Hepatocyte (in vitro differentiated cells): ENCODE measurements around the gene OR51B5. TPM values are rescaled to one million over a fixed set of nuclear protein-coding genes. Genes with fewer than 3 reads are reported as not detected.

Experiments used
- DNase-seq: peaks from one replicate; pipeline ENCODE4 v3.0.0-alpha.2; 2016; ENCODE audit warnings: low spot score
- H2AFZ ChIP-seq: fragments of 200-600 bp; sonication (generic); 2 replicates; pipeline ENCODE4 v1.6.0; 2016; ENCODE audit warnings: antibody characterized with exemption, mild to moderate bottlenecking
- H3K27ac ChIP-seq: fragments of 200-600 bp; sonication (generic); 2 replicates; pipeline ENCODE4 v1.5.1; 2016; ENCODE audit warnings: mild to moderate bottlenecking
- H3K27me3 ChIP-seq: fragments of 200-600 bp; sonication (generic); 2 replicates; pipeline ENCODE4 v1.6.1; 2016
- H3K36me3 ChIP-seq: fragments of 200-600 bp; sonication (generic); replicated peaks from 2 replicates; pipeline ENCODE4 v1.5.1; 2016; ENCODE audit warnings: low read depth; ENCODE audit not compliant: insufficient read depth
- H3K4me1 ChIP-seq: fragments of 200-600 bp; sonication (generic); 2 replicates; pipeline ENCODE4 v1.5.1; 2016; ENCODE audit warnings: mild to moderate bottlenecking, moderate library complexity; ENCODE audit not compliant: insufficient read depth
- H3K4me2 ChIP-seq: fragments of 200-600 bp; sonication (generic); 2 replicates; pipeline ENCODE4 v1.6.0; 2016
- H3K4me3 ChIP-seq: fragments of 200-600 bp; sonication (generic); 2 replicates; pipeline ENCODE4 v1.5.1; 2016; ENCODE audit warnings: mild to moderate bottlenecking
- H3K79me2 ChIP-seq: fragments of 200-600 bp; sonication (generic); 2 replicates; pipeline ENCODE4 v1.6.0; 2017; ENCODE audit warnings: mild to moderate bottlenecking
- H3K9me2 ChIP-seq: fragments of 200-600 bp; sonication (generic); replicated peaks from 2 replicates; pipeline ENCODE4 v1.6.0; 2017; ENCODE audit warnings: mild to moderate bottlenecking; ENCODE audit not compliant: insufficient read depth
- H3K9me3 ChIP-seq: fragments of 200-600 bp; sonication (generic); 2 replicates; pipeline ENCODE4 v1.5.1; 2016; ENCODE audit warnings: low read depth, mild to moderate bottlenecking
- H4K20me1 ChIP-seq: fragments of 200-600 bp; sonication (generic); 2 replicates; pipeline ENCODE4 v1.6.0; 2016; ENCODE audit warnings: mild to moderate bottlenecking; ENCODE audit not compliant: insufficient read depth, poor library complexity, severe bottlenecking
- EZH2 ChIP-seq: fragments of 200-600 bp; sonication (generic); IDR thresholded peaks from 2 replicates; pipeline ENCODE4 v1.6.1; 2016; ENCODE audit warnings: antibody characterized with exemption, mild to moderate bottlenecking, borderline replicate concordance
- EZH2phosphoT487 ChIP-seq: fragments of 200-600 bp; sonication (generic); IDR thresholded peaks from one replicate; pipeline ENCODE4 v1.6.1; 2018; ENCODE audit warnings: antibody characterized with exemption, mild to moderate bottlenecking, low read depth, moderate library complexity; ENCODE audit not compliant: unreplicated experiment, severe bottlenecking
- WGBS: methylation state at CpG from one replicate; pipeline ENCODE4 v1.1.6; 2016; ENCODE audit warnings: low lambda C conversion rate; ENCODE audit errors: missing lambda C conversion rate; 5-methylcytosine and 5-hydroxymethylcytosine counted together
- polyA plus RNA-seq: library from polyadenylated mRNA; unstranded; fragments of >200 nt; fragmentation: Nextera tagmentation; extraction: Ambion mirVana; gene quantifications from 2 replicates; pipeline ENCODE4 v1.2.1, GENCODE V29; 2016
- total RNA-seq: library from RNA; depleted of rRNA; stranded (reverse); fragments of >200 nt; gene quantifications from 2 replicates; pipeline ENCODE4 v1.2.3, GENCODE V29; 2014
- TF ChIP-seq, protein P1 (sequence below): fragments of 200-600 bp; sonication (generic); IDR thresholded peaks from 2 replicates; pipeline ENCODE4 v1.5.1; 2016; ENCODE audit warnings: antibody characterized with exemption, mild to moderate bottlenecking; ENCODE audit not compliant: poor library complexity

The OR51B5 gene
- total and polyA plus RNA-seq, 2 experiments from 2014 or later: 0.20 TPM; not detected in 1

GRCh38 chr11:5383576-5383975 lies 40.3 kb upstream of the OR51B5 start, which contains the start of gene OR51M1:
Gene OR51M1 (plus strand): TSS chr11:5383812. CDS start chr11:5389399, 5,587 bp downstream.
- Histone ChIP-seq H3K9me2 (no peaks in the 10 kb centered on the region), H4K20me1 (no peaks in the 10 kb centered on the region), H3K36me3 (no peaks in the 10 kb centered on the region), H3K27ac (no peak within 1 kb of the TSS), H3K9me3 (no peaks in the 10 kb centered on the region), H3K4me3 (no peak within 1 kb of the TSS), H3K79me2 (no peaks in the 10 kb centered on the region), H3K27me3 (no peaks in the 10 kb centered on the region), H2AFZ (no peak within 1 kb of the TSS), H3K4me1 (no peaks in the 10 kb centered on the region), H3K4me2 (no peak within 1 kb of the TSS)
- WGBS: 71% methylated on average over 1 of the region's 1 CpG
- no peak for DNase-seq
- TF ChIP-seq EZH2phosphoT487: no peak
- TF ChIP-seq, protein P1, sequence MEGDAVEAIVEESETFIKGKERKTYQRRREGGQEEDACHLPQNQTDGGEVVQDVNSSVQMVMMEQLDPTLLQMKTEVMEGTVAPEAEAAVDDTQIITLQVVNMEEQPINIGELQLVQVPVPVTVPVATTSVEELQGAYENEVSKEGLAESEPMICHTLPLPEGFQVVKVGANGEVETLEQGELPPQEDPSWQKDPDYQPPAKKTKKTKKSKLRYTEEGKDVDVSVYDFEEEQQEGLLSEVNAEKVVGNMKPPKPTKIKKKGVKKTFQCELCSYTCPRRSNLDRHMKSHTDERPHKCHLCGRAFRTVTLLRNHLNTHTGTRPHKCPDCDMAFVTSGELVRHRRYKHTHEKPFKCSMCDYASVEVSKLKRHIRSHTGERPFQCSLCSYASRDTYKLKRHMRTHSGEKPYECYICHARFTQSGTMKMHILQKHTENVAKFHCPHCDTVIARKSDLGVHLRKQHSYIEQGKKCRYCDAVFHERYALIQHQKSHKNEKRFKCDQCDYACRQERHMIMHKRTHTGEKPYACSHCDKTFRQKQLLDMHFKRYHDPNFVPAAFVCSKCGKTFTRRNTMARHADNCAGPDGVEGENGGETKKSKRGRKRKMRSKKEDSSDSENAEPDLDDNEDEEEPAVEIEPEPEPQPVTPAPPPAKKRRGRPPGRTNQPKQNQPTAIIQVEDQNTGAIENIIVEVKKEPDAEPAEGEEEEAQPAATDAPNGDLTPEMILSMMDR: no peak
- TF ChIP-seq EZH2: no peak

DNA sequence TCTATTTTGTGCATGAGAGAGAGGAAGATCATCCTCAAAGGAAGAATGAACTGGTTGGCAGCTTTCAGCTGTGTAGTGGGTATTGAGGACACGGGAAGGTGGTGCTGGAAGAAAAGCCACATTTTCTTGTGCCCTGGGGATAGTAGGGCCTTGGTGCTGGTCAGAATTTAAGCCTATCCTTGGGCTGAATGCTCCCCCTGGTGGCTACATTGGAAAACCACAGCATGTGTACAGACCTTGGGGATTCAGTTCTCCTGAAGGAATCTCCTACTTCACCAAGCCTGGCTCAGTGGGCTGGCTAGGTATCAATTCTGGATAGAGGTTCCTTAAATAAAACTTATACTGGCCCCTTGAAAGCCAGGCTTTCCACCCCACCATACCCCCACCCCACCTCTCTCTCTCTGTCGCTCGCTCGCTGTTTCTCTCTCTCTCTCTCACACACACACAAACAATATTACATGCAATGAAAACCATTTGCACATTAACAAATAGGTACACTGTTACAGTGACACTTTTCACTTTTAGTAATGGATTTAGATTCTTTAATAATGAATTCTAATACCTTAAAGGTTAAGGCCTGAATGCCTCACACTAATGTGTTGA lies 37.5 kb upstream of the OR51B5 start:
- no peak overlapping the region for H3K4me3 ChIP-seq
- WGBS: 74% methylated on average over 4 of the region's 4 CpGs
- no peak overlapping the region for H3K27ac ChIP-seq
- no peak for TF ChIP-seq EZH2
- TF ChIP-seq, protein P1: peak; percentile 75
- no peaks in the 10 kb centered on the region for H3K27me3 ChIP-seq
- peak; percentile 79 for DNase-seq
- H3K9me2 ChIP-seq: no peaks in the 10 kb centered on the region
- no peaks in the 10 kb centered on the region for H3K9me3 ChIP-seq
- H3K36me3 ChIP-seq: no peaks in the 10 kb centered on the region
- H3K4me1 ChIP-seq: no peaks in the 10 kb centered on the region
- H4K20me1 ChIP-seq: no peaks in the 10 kb centered on the region
- H3K79me2 ChIP-seq: no peaks in the 10 kb centered on the region
- no peak overlapping the region for H3K4me2 ChIP-seq
- no peak overlapping the region for H2AFZ ChIP-seq

DNA sequence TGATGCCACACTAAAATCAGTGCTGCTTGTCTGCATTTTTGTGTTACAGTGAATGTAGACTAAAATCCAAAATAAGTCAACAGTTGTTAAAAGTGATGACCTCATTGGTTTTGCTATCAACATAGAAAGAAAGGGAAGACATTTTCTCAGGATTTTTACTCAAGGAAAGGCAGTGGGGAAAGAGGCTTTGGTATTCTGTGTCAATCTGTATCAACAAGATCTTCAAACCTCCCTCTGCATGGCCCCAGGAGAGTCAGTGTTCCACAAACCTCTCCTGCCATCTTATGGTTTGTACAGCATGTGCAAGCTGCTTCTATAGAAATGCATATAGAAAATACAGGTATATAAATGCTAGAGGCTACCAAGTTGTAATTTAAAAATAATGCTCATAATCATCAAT lies 26.5 kb upstream of the OR51B5 start:
- no peaks in the 10 kb centered on the region for H3K4me1 ChIP-seq
- DNase-seq: no peak
- H3K4me3 ChIP-seq: no peak overlapping the region
- no peaks in the 10 kb centered on the region for H3K36me3 ChIP-seq
- no peak overlapping the region for H3K27ac ChIP-seq
- H4K20me1 ChIP-seq: no peaks in the 10 kb centered on the region
- H3K79me2 ChIP-seq: no peaks in the 10 kb centered on the region
- TF ChIP-seq, protein P1: peak; percentile 38
- TF ChIP-seq EZH2phosphoT487: no peak
- H3K27me3 ChIP-seq: no peaks in the 10 kb centered on the region
- H3K4me2 ChIP-seq: no peak overlapping the region
- H3K9me3 ChIP-seq: no peaks in the 10 kb centered on the region
- no peaks in the 10 kb centered on the region for H3K9me2 ChIP-seq
- no peak overlapping the region for H2AFZ ChIP-seq
